ENCODE measurements around the gene BAZ2B. TPM values are rescaled to one million over a fixed set of nuclear protein-coding genes. Genes with fewer than 3 reads are reported as not detected.

Gene BAZ2B
- total RNA-seq, 1 experiment from 2014 or later, result 19.9 TPM

DNA sequence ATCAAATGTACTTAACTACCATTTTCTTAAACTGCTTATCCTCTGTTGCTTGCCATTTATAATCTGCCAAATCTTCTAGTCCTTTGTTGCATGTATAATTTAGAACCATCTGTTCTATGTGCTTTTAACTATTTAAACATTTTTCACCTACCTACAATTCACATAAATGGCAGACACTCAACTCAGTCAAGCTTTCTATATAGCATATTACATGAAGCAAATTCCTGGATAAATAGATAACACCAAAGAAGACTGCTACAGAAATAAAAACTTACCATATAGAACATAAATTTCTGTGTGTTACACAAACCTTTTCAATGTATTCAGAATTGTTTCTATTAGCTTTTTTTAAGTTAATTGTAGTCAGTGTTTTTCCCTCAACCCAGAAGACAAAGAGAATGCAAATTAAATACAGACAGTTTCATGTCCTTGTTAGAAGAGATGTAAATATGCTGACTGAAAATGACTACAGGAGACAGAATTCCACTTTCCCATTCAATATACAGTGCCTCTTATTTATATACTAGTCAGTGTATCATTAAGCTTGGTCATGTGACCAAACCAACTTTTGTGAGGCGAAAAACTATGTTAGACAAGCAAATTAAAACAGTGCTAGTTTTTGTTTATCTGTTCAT is 2.6 kb downstream of the BAZ2B start (continued):
- TF ChIP-seq, protein P1, sequence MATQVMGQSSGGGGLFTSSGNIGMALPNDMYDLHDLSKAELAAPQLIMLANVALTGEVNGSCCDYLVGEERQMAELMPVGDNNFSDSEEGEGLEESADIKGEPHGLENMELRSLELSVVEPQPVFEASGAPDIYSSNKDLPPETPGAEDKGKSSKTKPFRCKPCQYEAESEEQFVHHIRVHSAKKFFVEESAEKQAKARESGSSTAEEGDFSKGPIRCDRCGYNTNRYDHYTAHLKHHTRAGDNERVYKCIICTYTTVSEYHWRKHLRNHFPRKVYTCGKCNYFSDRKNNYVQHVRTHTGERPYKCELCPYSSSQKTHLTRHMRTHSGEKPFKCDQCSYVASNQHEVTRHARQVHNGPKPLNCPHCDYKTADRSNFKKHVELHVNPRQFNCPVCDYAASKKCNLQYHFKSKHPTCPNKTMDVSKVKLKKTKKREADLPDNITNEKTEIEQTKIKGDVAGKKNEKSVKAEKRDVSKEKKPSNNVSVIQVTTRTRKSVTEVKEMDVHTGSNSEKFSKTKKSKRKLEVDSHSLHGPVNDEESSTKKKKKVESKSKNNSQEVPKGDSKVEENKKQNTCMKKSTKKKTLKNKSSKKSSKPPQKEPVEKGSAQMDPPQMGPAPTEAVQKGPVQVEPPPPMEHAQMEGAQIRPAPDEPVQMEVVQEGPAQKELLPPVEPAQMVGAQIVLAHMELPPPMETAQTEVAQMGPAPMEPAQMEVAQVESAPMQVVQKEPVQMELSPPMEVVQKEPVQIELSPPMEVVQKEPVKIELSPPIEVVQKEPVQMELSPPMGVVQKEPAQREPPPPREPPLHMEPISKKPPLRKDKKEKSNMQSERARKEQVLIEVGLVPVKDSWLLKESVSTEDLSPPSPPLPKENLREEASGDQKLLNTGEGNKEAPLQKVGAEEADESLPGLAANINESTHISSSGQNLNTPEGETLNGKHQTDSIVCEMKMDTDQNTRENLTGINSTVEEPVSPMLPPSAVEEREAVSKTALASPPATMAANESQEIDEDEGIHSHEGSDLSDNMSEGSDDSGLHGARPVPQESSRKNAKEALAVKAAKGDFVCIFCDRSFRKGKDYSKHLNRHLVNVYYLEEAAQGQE (IDR thresholded peaks at IDR 0.05; ENCODE audit: low read depth), result no peak

GRCh38 chr2:159613091-159613490 is 3.3 kb downstream of the BAZ2B start:
- intact Hi-C loops (cut with micrococcal nuclease), result no loop called here
- H3K9ac ChIP-seq (ENCODE audit: low read length), result no peak overlapping the region
- RAD21 ChIA-PET (ENCODE audit: low non-redundant PET in 1 of 2, low total read pairs in 2 of 2, uncharacterized antibody in 2 of 2, unreplicated experiment in 2 of 2), result no interaction called here
- BruUV-seq (replicated peaks), result no TSS peak
- DNase-seq (ENCODE audit: low read depth, low spot score) (no peak), ATAC-seq (no peak)
- H3K27me3 ChIP-seq (ENCODE audit: insufficient read depth, low read length), result no peaks in the 10 kb centered on the region
- TF ChIP-seq SIN3A (IDR thresholded peaks at IDR 0.05; ENCODE audit: low read depth), result no peak
- no peak for TF ChIP-seq ATF3 (IDR thresholded peaks at IDR 0.05)
- no peak for TF ChIP-seq EZH2 (IDR thresholded peaks at IDR 0.05)
- TF ChIP-seq CEBPB (IDR thresholded peaks at IDR 0.05; ENCODE audit: low read depth), result no peak
- no peak for TF ChIP-seq ELF1 (IDR thresholded peaks at IDR 0.05; ENCODE audit: borderline replicate concordance, low read depth)
- no peak for TF ChIP-seq RAD21 (IDR thresholded peaks at IDR 0.05; ENCODE audit: low read depth)
- TF ChIP-seq EGR1 (IDR thresholded peaks at IDR 0.05; ENCODE audit: low read depth), result no peak
- TF ChIP-seq SP1 (IDR thresholded peaks at IDR 0.05; ENCODE audit: low read depth), result no peak
- no peak for TF ChIP-seq POLR2AphosphoS5 (IDR thresholded peaks at IDR 0.05; ENCODE audit: low read depth, low read length)
- TF ChIP-seq, protein P2, sequence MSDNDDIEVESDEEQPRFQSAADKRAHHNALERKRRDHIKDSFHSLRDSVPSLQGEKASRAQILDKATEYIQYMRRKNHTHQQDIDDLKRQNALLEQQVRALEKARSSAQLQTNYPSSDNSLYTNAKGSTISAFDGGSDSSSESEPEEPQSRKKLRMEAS (IDR thresholded peaks at IDR 0.05), result no peak
- TF ChIP-seq YY1 (IDR thresholded peaks at IDR 0.05; ENCODE audit: extremely low read depth, insufficient replicate concordance, low read depth, low read length), result no peak
- TF ChIP-seq, protein P1 (IDR thresholded peaks at IDR 0.05; ENCODE audit: low read depth), result no peak
- no peak for TF ChIP-seq ZFX (IDR thresholded peaks at IDR 0.05)
- TF ChIP-seq SRF (IDR thresholded peaks at IDR 0.05; ENCODE audit: low read depth), result no peak
- no peak for TF ChIP-seq TCF7L2 (IDR thresholded peaks at IDR 0.05; ENCODE audit: borderline replicate concordance, extremely low read depth, insufficient read depth, insufficient read length)
- TF ChIP-seq FOSL1 (IDR thresholded peaks at IDR 0.05; ENCODE audit: low read depth), result no peak
- no peak for TF ChIP-seq POLR2A (IDR thresholded peaks at IDR 0.05; ENCODE audit: borderline replicate concordance, extremely low read depth, insufficient read depth, insufficient read length)
- TF ChIP-seq EZH2phosphoT487 (IDR thresholded peaks at IDR 0.05; ENCODE audit: borderline replicate concordance), result no peak
- no peaks in the 10 kb centered on the region for H4K20me1 ChIP-seq (ENCODE audit: insufficient read depth)
- H2AFZ ChIP-seq (ENCODE audit: low read depth, low read length, poor library complexity, severe bottlenecking), result no peak overlapping the region
- peaks cover 4% of the 10 kb centered on the region; the same call in 1 of the 2 replicates for H3K9me2 ChIP-seq (ENCODE audit: insufficient read depth)
- H3K4me1 ChIP-seq (ENCODE audit: control insufficient read depth in 1 of 2, insufficient read depth in 2 of 2, low read length in 2 of 2), result peaks cover 10 to 19% of the 10 kb centered on the region in 2 experiments; a peak in 3 of 4 replicates
- H3K4me2 ChIP-seq (ENCODE audit: low read length), result no peak overlapping the region
- POLR2A ChIA-PET, result no interaction called here
- no peaks in the 10 kb centered on the region for H3K79me2 ChIP-seq (ENCODE audit: insufficient read depth, low read length)
- no peaks in the 10 kb centered on the region for H3K9me3 ChIP-seq (ENCODE audit: control insufficient read depth in 1 of 2, insufficient read depth in 1 of 2, low read depth in 1 of 2, low read length in 2 of 2)
- H3K36me3 ChIP-seq (ENCODE audit: control insufficient read depth in 1 of 2, insufficient read depth in 2 of 2, low read length in 2 of 2), result no peaks in the 10 kb centered on the region
- CTCF ChIA-PET, result no interaction called here
- H3K27ac ChIP-seq (ENCODE audit: low read depth, low read length), result no peak overlapping the region
- no peak overlapping the region for H3K4me3 ChIP-seq (replicated peaks in 1 of 2; ENCODE audit: low read depth in 1 of 2, low read length in 2 of 2)
